Fibroblast of lung (primary cell): ENCODE measurements around the gene LITAF. TPM values are rescaled to one million over a fixed set of nuclear protein-coding genes. Genes with fewer than 3 reads are reported as not detected.
A peak's percentile ranks its signal among the peaks of the same experiment; 100 is the strongest.

ENCODE experiments used
- DNase-seq, 2 donors: peaks; one replicate each; pipeline versions ENCODE4 v3.0.0 to v3.0.0-alpha.2; 2010; ENCODE audit warnings: low read depth in 2 of 2
- H2AFZ ChIP-seq: 2 replicates; pipeline ENCODE4 v1.5.1; 2012; ENCODE audit warnings: low read length, control low read depth, inconsistent platforms
- H3K27ac ChIP-seq: 2 replicates; pipeline ENCODE4 v1.5.1; 2011; ENCODE audit warnings: low read length, control low read depth; ENCODE audit not compliant: insufficient read depth
- H3K27me3 ChIP-seq: 2 replicates; pipeline ENCODE4 v1.5.1; 2011; ENCODE audit warnings: mild to moderate bottlenecking, low read length; ENCODE audit not compliant: control insufficient read depth, insufficient read depth
- H3K36me3 ChIP-seq: 2 replicates; pipeline ENCODE4 v1.5.1; 2011; ENCODE audit warnings: low read length; ENCODE audit not compliant: control insufficient read depth, insufficient read depth
- H3K4me1 ChIP-seq: 2 replicates; pipeline ENCODE4 v1.5.1; 2011; ENCODE audit warnings: low read length; ENCODE audit not compliant: control insufficient read depth, insufficient read depth; ENCODE audit errors: extremely low read depth
- H3K4me2 ChIP-seq: 2 replicates; pipeline ENCODE4 v1.5.1; 2011; ENCODE audit warnings: low read length, control low read depth; ENCODE audit not compliant: insufficient read depth; ENCODE audit errors: extremely low read depth
- H3K4me3 ChIP-seq, 4 experiments: fragments of 200-600 bp in 1 of 4; sonication (generic) in 1 of 4; replicated peaks in 1 of 4; 2 replicates each; pipeline ENCODE4 v1.5.1; 2011 to 2016; ENCODE audit warnings: low read length in 4 of 4, low read depth in 3 of 4, mild to moderate bottlenecking in 3 of 4, control low read depth in 2 of 4, inconsistent platforms in 1 of 4, mixed read lengths in 1 of 4; ENCODE audit not compliant: insufficient read depth in 1 of 4; ENCODE audit errors: control extremely low read depth in 1 of 4
- H3K79me2 ChIP-seq: 2 replicates; pipeline ENCODE4 v1.5.1; 2012; ENCODE audit warnings: mild to moderate bottlenecking, low read length, inconsistent platforms; ENCODE audit not compliant: control insufficient read depth, insufficient read depth
- H3K9ac ChIP-seq: 2 replicates; pipeline ENCODE4 v1.5.1; 2011; ENCODE audit warnings: mild to moderate bottlenecking, low read length, control low read depth; ENCODE audit not compliant: insufficient read depth
- H3K9me3 ChIP-seq: 2 replicates; pipeline ENCODE4 v1.5.1; 2012; ENCODE audit warnings: low read depth, low read length; ENCODE audit not compliant: control insufficient read depth, insufficient read depth
- H4K20me1 ChIP-seq: 2 replicates; pipeline ENCODE4 v1.5.1; 2011; ENCODE audit warnings: low read length; ENCODE audit not compliant: control insufficient read depth, insufficient read depth; ENCODE audit errors: extremely low read depth
- CTCF ChIP-seq, 2 donors: IDR thresholded peaks in 1 of 2; conservative IDR thresholded peaks in 1 of 2; 1 replicate in 1 of 2; 2 replicates in 1 of 2; pipeline ENCODE4 v1.5.1; 2011 to 2012; ENCODE audit warnings: low read length in 2 of 2, control low read depth in 1 of 2, inconsistent platforms in 1 of 2, low read depth in 1 of 2, mild to moderate bottlenecking in 1 of 2
- EZH2 ChIP-seq: IDR thresholded peaks from 2 replicates; pipeline ENCODE4 v1.5.1; 2012; ENCODE audit warnings: low read length, control low read depth, mild to moderate bottlenecking; ENCODE audit errors: missing control alignments
- polyA plus RNA-seq, 2 donors: library from polyadenylated mRNA; depleted of rRNA in 1 of 2; stranded (reverse) in 1 of 2; unstranded in 1 of 2; fragments of >200 nt; gene quantifications; 2 replicates each; pipeline ENCODE4 v1.2.1, GENCODE V29; 2011 to 2012; ENCODE audit warnings: missing spikeins in 1 of 2
- total RNA-seq: library from RNA; depleted of rRNA; stranded (reverse); fragments of >200 nt; gene quantifications from 2 replicates; pipeline ENCODE4 v1.2.1, GENCODE V29; 2014

The LITAF gene
- total and polyA plus RNA-seq, 2 donors (not counting 1 experiment from before 2014, with no cell fraction given): 79.6 to 162 TPM

GRCh38 chr16:11630046-11630767 is 43.5 kb upstream of the LITAF start:
- Histone ChIP-seq H4K20me1 (no peaks in the 10 kb centered on the region), H3K27me3 (no peaks in the 10 kb centered on the region), H3K4me1 (peaks cover 9% of the 10 kb centered on the region), H3K4me2 (no peak overlapping the region), H3K36me3 (no peaks in the 10 kb centered on the region), H3K9ac (no peak overlapping the region), H3K9me3 (no peaks in the 10 kb centered on the region), H2AFZ (no peak overlapping the region), H3K79me2 (no peaks in the 10 kb centered on the region), H3K4me3 (no peak overlapping the region), H3K27ac (no peak overlapping the region)
- no peak for DNase-seq
- TF ChIP-seq CTCF (conservative IDR thresholded peaks at IDR 0.05 in 1 of 2, IDR thresholded peaks at IDR 0.05 in 1 of 2; ENCODE audit: low read depth in 1 of 2, low read length in 2 of 2) (no peak), EZH2 (no peak)

- H3K27ac ChIP-seq: no peak overlapping the region
- no peak overlapping the region for H3K9ac ChIP-seq
- H3K36me3 ChIP-seq: no peaks in the 10 kb centered on the region
- H4K20me1 ChIP-seq: no peaks in the 10 kb centered on the region
- no peaks in the 10 kb centered on the region for H3K79me2 ChIP-seq
- H3K4me2 ChIP-seq: no peak overlapping the region
- H3K27me3 ChIP-seq: no peaks in the 10 kb centered on the region
- peaks cover 9% of the 10 kb centered on the region for H3K4me1 ChIP-seq
- peak; percentile 62 to 71 for DNase-seq
- H3K9me3 ChIP-seq: no peaks in the 10 kb centered on the region
- no peak overlapping the region for H2AFZ ChIP-seq
- no peak overlapping the region for H3K4me3 ChIP-seq
- no peak for TF ChIP-seq EZH2
Observed at GRCh38 chr16:11629071-11630030, 42.6 kb upstream of the LITAF start.

- no peak overlapping the region for H2AFZ ChIP-seq
- no peaks in the 10 kb centered on the region for H3K79me2 ChIP-seq
- H3K4me1 ChIP-seq: peaks cover 7% of the 10 kb centered on the region
Observed at GRCh38 chr16:11627822-11628457, 41.2 kb upstream of the LITAF start.

More at GRCh38 chr16:11627822-11628457, 41.2 kb upstream of the LITAF start:
- Histone ChIP-seq H3K27ac (peak overlapping the region; percentile 28), H3K27me3 (no peaks in the 10 kb centered on the region), H3K36me3 (no peaks in the 10 kb centered on the region), H3K9me3 (no peaks in the 10 kb centered on the region), H3K9ac (no peak overlapping the region), H4K20me1 (no peaks in the 10 kb centered on the region), H3K4me3 (no peak overlapping the region), H3K4me2 (peak overlapping the region; percentile 15)
- TF ChIP-seq CTCF (conservative IDR thresholded peaks at IDR 0.05 in 1 of 2, IDR thresholded peaks at IDR 0.05 in 1 of 2; ENCODE audit: low read depth in 1 of 2, low read length in 2 of 2) (no peak), EZH2 (no peak)
- DNase-seq: peak; percentile 39 to 91
